Chondrocyte (in vitro differentiated cells): ENCODE results near the gene PLA2G2E. TPM values are rescaled to one million over a fixed set of nuclear protein-coding genes. Genes with fewer than 3 reads are reported as not detected.

ENCODE experiments used
- DNase-seq: peaks from one replicate; pipeline ENCODE4 v3.0.0; 2021; ENCODE audit warnings: mixed read lengths, low spot score
- H3K27ac Mint-ChIP-seq: one replicate; pipeline ENCODE4 v1.8.0; 2021; ENCODE audit warnings: mild to moderate bottlenecking, moderate library complexity, mixed read lengths; ENCODE audit not compliant: unreplicated experiment
- H3K27me3 Mint-ChIP-seq: 2 replicates; pipeline ENCODE4 v1.8.0; 2021; ENCODE audit warnings: low read depth, mixed read lengths
- H3K36me3 Mint-ChIP-seq: 2 replicates; pipeline ENCODE4 v1.8.0; 2021; ENCODE audit warnings: low read depth, mixed read lengths
- H3K4me1 Mint-ChIP-seq: 2 replicates; pipeline ENCODE4 v1.8.0; 2021; ENCODE audit warnings: low read depth, mild to moderate bottlenecking, mixed read lengths
- H3K4me3 Mint-ChIP-seq: one replicate; pipeline ENCODE4 v1.8.0; 2021; ENCODE audit warnings: mild to moderate bottlenecking, moderate library complexity, mixed read lengths; ENCODE audit not compliant: unreplicated experiment
- H3K9me3 Mint-ChIP-seq: 2 replicates; pipeline ENCODE4 v1.8.0; 2021; ENCODE audit warnings: low read depth, mixed read lengths
- CTCF ChIP-seq: fragments of 200-600 bp; sonication (generic); IDR thresholded peaks from 2 replicates; pipeline ENCODE4 v1.5.0; 2021; ENCODE audit warnings: antibody characterized with exemption, mild to moderate bottlenecking, moderate library complexity
- total RNA-seq: library from RNA; stranded (reverse); gene quantifications from 3 replicates; pipeline ENCODE4 v1.2.1, GENCODE V29; 2021

The PLA2G2E gene
- total RNA-seq, 1 donor from 2014 or later = not detected

- no peak overlapping the region for H3K4me3 Mint-ChIP-seq
- H3K27ac Mint-ChIP-seq = no peak overlapping the region
- no peaks in the 10 kb centered on the region for H3K9me3 Mint-ChIP-seq
- DNase-seq = no peak
- H3K4me1 Mint-ChIP-seq = no peaks in the 10 kb centered on the region
- H3K27me3 Mint-ChIP-seq = no peaks in the 10 kb centered on the region
- peaks cover 35% of the 10 kb centered on the region for H3K36me3 Mint-ChIP-seq
- no peak for TF ChIP-seq CTCF
Observed at GRCh38 chr1:19901653-19902052, 21.8 kb downstream of the PLA2G2E start.

GRCh38 chr1:19894218-19894617 lies 29.2 kb downstream of the PLA2G2E start:
- Mint-ChIP-seq H3K36me3 (peaks cover 19% of the 10 kb centered on the region), H3K4me3 (no peak overlapping the region), H3K9me3 (no peaks in the 10 kb centered on the region), H3K27ac (no peak overlapping the region), H3K27me3 (no peaks in the 10 kb centered on the region), H3K4me1 (peaks cover 12% of the 10 kb centered on the region)
- TF ChIP-seq CTCF = no peak
- DNase-seq = no peak

GRCh38 chr1:19893687-19894086 lies 29.7 kb downstream of the PLA2G2E start:
- H3K36me3 Mint-ChIP-seq = peaks cover 14% of the 10 kb centered on the region
- peaks cover 12% of the 10 kb centered on the region for H3K4me1 Mint-ChIP-seq
- no peaks in the 10 kb centered on the region for H3K27me3 Mint-ChIP-seq
- H3K27ac Mint-ChIP-seq = no peak overlapping the region
- TF ChIP-seq CTCF = no peak
- no peaks in the 10 kb centered on the region for H3K9me3 Mint-ChIP-seq
- no peak for DNase-seq
- no peak overlapping the region for H3K4me3 Mint-ChIP-seq

- peaks cover 12% of the 10 kb centered on the region for H3K4me1 Mint-ChIP-seq
- H3K27me3 Mint-ChIP-seq = no peaks in the 10 kb centered on the region
- peaks cover 14% of the 10 kb centered on the region for H3K36me3 Mint-ChIP-seq
- no peak for TF ChIP-seq CTCF
- H3K27ac Mint-ChIP-seq = no peak overlapping the region
- no peak for DNase-seq
- no peak overlapping the region for H3K4me3 Mint-ChIP-seq
- no peaks in the 10 kb centered on the region for H3K9me3 Mint-ChIP-seq
Observed at GRCh38 chr1:19892628-19893168, 30.7 kb downstream of the PLA2G2E start.

- Mint-ChIP-seq H3K4me3 (no peak overlapping the region), H3K36me3 (peaks cover 12% of the 10 kb centered on the region), H3K4me1 (peaks cover 12% of the 10 kb centered on the region), H3K27ac (no peak overlapping the region), H3K9me3 (no peaks in the 10 kb centered on the region), H3K27me3 (no peaks in the 10 kb centered on the region)
- TF ChIP-seq CTCF = no peak
- no peak for DNase-seq
Observed at GRCh38 chr1:19892129-19892528, 31.3 kb downstream of the PLA2G2E start.
